ENCODE data around the gene EPN2. TPM values are rescaled to one million over a fixed set of nuclear protein-coding genes. Genes with fewer than 3 reads are reported as not detected.

Gene EPN2
- polyA plus RNA-seq, 1 donor = 24.2 TPM

- H3K27me3 ChIP-seq (ENCODE audit: control insufficient read depth, insufficient read depth, low read length) = no peaks in the 10 kb centered on the region
- 86% methylated on average over 2 of the region's 6 CpGs for WGBS (ENCODE audit: insufficient coverage, low lambda C conversion rate)
- H3K4me1 ChIP-seq (ENCODE audit: control insufficient read depth, insufficient read depth, low read length) = no peaks in the 10 kb centered on the region
- no peak for DNase-seq
- peaks cover 21% of the 10 kb centered on the region for H3K36me3 ChIP-seq (ENCODE audit: control insufficient read depth, insufficient read depth, low read length)
- H3K4me3 ChIP-seq (ENCODE audit: low read length) = no peak overlapping the region
- H3K27ac ChIP-seq (ENCODE audit: low read length) = no peak overlapping the region
- H3K9me3 ChIP-seq (ENCODE audit: control insufficient read depth, low read depth, low read length) = no peaks in the 10 kb centered on the region
These were observed 41.6 kb downstream of the EPN2 start for GRCh38 chr17:19278729-19279128.

GRCh38 chr17:19281161-19281560, 44.0 kb downstream of the EPN2 start:
- DNase-seq = no peak
- no peaks in the 10 kb centered on the region for H3K27me3 ChIP-seq (ENCODE audit: control insufficient read depth, insufficient read depth, low read length)
- H3K4me1 ChIP-seq (ENCODE audit: control insufficient read depth, insufficient read depth, low read length) = no peaks in the 10 kb centered on the region
- no CpG with 5 or more reads among the region's 3 CpGs for WGBS (ENCODE audit: insufficient coverage, low lambda C conversion rate)
- no peak overlapping the region for H3K4me3 ChIP-seq (ENCODE audit: low read length)
- H3K27ac ChIP-seq (ENCODE audit: low read length) = no peak overlapping the region
- no peaks in the 10 kb centered on the region for H3K9me3 ChIP-seq (ENCODE audit: control insufficient read depth, low read depth, low read length)
- H3K36me3 ChIP-seq (ENCODE audit: control insufficient read depth, insufficient read depth, low read length) = peaks cover 26% of the 10 kb centered on the region

- WGBS (ENCODE audit: insufficient coverage, low lambda C conversion rate) = 80% methylated on average over 1 of the region's 3 CpGs
- H3K27me3 ChIP-seq (ENCODE audit: control insufficient read depth, insufficient read depth, low read length) = no peaks in the 10 kb centered on the region
- no peak overlapping the region for H3K27ac ChIP-seq (ENCODE audit: low read length)
- H3K9me3 ChIP-seq (ENCODE audit: control insufficient read depth, low read depth, low read length) = no peaks in the 10 kb centered on the region
- no peak overlapping the region for H3K4me3 ChIP-seq (ENCODE audit: low read length)
- H3K4me1 ChIP-seq (ENCODE audit: control insufficient read depth, insufficient read depth, low read length) = no peaks in the 10 kb centered on the region
- peaks cover 38% of the 10 kb centered on the region for H3K36me3 ChIP-seq (ENCODE audit: control insufficient read depth, insufficient read depth, low read length)
- no peak for DNase-seq
These were observed 47.1 kb downstream of the EPN2 start for GRCh38 chr17:19284005-19284959.

GRCh38 chr17:19285213-19285900, 48.2 kb downstream of the EPN2 start:
- no peaks in the 10 kb centered on the region for H3K9me3 ChIP-seq (ENCODE audit: control insufficient read depth, low read depth, low read length)
- H3K36me3 ChIP-seq (ENCODE audit: control insufficient read depth, insufficient read depth, low read length) = peaks cover 38% of the 10 kb centered on the region
- DNase-seq = no peak
- H3K4me1 ChIP-seq (ENCODE audit: control insufficient read depth, insufficient read depth, low read length) = no peaks in the 10 kb centered on the region
- no peak overlapping the region for H3K27ac ChIP-seq (ENCODE audit: low read length)
- no CpG with 5 or more reads among the region's 21 CpGs for WGBS (ENCODE audit: insufficient coverage, low lambda C conversion rate)
- no peak overlapping the region for H3K4me3 ChIP-seq (ENCODE audit: low read length)
- no peaks in the 10 kb centered on the region for H3K27me3 ChIP-seq (ENCODE audit: control insufficient read depth, insufficient read depth, low read length)

- Histone ChIP-seq H3K27ac (ENCODE audit: low read length) (no peak overlapping the region), H3K27me3 (ENCODE audit: control insufficient read depth, insufficient read depth, low read length) (no peaks in the 10 kb centered on the region), H3K9me3 (ENCODE audit: control insufficient read depth, low read depth, low read length) (no peaks in the 10 kb centered on the region), H3K36me3 (ENCODE audit: control insufficient read depth, insufficient read depth, low read length) (peaks cover 40% of the 10 kb centered on the region), H3K4me1 (ENCODE audit: control insufficient read depth, insufficient read depth, low read length) (no peaks in the 10 kb centered on the region), H3K4me3 (ENCODE audit: low read length) (no peak overlapping the region)
- DNase-seq = no peak
- no CpG with 5 or more reads among the region's 11 CpGs for WGBS (ENCODE audit: insufficient coverage, low lambda C conversion rate)
These were observed 49.7 kb downstream of the EPN2 start for GRCh38 chr17:19286751-19287341.

GRCh38 chr17:19287651-19288050, 50.5 kb downstream of the EPN2 start:
- Histone ChIP-seq H3K4me1 (ENCODE audit: control insufficient read depth, insufficient read depth, low read length) (no peaks in the 10 kb centered on the region), H3K27me3 (ENCODE audit: control insufficient read depth, insufficient read depth, low read length) (no peaks in the 10 kb centered on the region), H3K36me3 (ENCODE audit: control insufficient read depth, insufficient read depth, low read length) (peaks cover 37% of the 10 kb centered on the region), H3K27ac (ENCODE audit: low read length) (no peak overlapping the region), H3K9me3 (ENCODE audit: control insufficient read depth, low read depth, low read length) (no peaks in the 10 kb centered on the region), H3K4me3 (ENCODE audit: low read length) (no peak overlapping the region)
- WGBS (ENCODE audit: insufficient coverage, low lambda C conversion rate) = no CpG with 5 or more reads among the region's 2 CpGs
- DNase-seq = no peak

GRCh38 chr17:19288453-19288852, 51.3 kb downstream of the EPN2 start:
- Histone ChIP-seq H3K36me3 (ENCODE audit: control insufficient read depth, insufficient read depth, low read length) (peaks cover 29% of the 10 kb centered on the region), H3K27ac (ENCODE audit: low read length) (no peak overlapping the region), H3K4me1 (ENCODE audit: control insufficient read depth, insufficient read depth, low read length) (no peaks in the 10 kb centered on the region), H3K9me3 (ENCODE audit: control insufficient read depth, low read depth, low read length) (no peaks in the 10 kb centered on the region), H3K27me3 (ENCODE audit: control insufficient read depth, insufficient read depth, low read length) (no peaks in the 10 kb centered on the region), H3K4me3 (ENCODE audit: low read length) (no peak overlapping the region)
- WGBS (ENCODE audit: insufficient coverage, low lambda C conversion rate) = no CpG with 5 or more reads among the region's 5 CpGs
- DNase-seq = no peak

- WGBS (ENCODE audit: insufficient coverage, low lambda C conversion rate) = 80% methylated on average over 1 of the region's 9 CpGs
- Histone ChIP-seq H3K27ac (ENCODE audit: low read length) (no peak overlapping the region), H3K4me1 (ENCODE audit: control insufficient read depth, insufficient read depth, low read length) (no peaks in the 10 kb centered on the region), H3K36me3 (ENCODE audit: control insufficient read depth, insufficient read depth, low read length) (peaks cover 22% of the 10 kb centered on the region), H3K9me3 (ENCODE audit: control insufficient read depth, low read depth, low read length) (no peaks in the 10 kb centered on the region), H3K27me3 (ENCODE audit: control insufficient read depth, insufficient read depth, low read length) (no peaks in the 10 kb centered on the region), H3K4me3 (ENCODE audit: low read length) (no peak overlapping the region)
- DNase-seq = no peak
These were observed 53.0 kb downstream of the EPN2 start for GRCh38 chr17:19290066-19290705.

- no CpG with 5 or more reads among the region's 12 CpGs for WGBS (ENCODE audit: insufficient coverage, low lambda C conversion rate)
- no peak overlapping the region for H3K4me3 ChIP-seq (ENCODE audit: low read length)
- H3K4me1 ChIP-seq (ENCODE audit: control insufficient read depth, insufficient read depth, low read length) = peaks cover 2% of the 10 kb centered on the region
- peaks cover 13% of the 10 kb centered on the region for H3K36me3 ChIP-seq (ENCODE audit: control insufficient read depth, insufficient read depth, low read length)
- H3K27ac ChIP-seq (ENCODE audit: low read length) = no peak overlapping the region
- H3K27me3 ChIP-seq (ENCODE audit: control insufficient read depth, insufficient read depth, low read length) = no peaks in the 10 kb centered on the region
- no peaks in the 10 kb centered on the region for H3K9me3 ChIP-seq (ENCODE audit: control insufficient read depth, low read depth, low read length)
- DNase-seq = no peak
These were observed 54.6 kb downstream of the EPN2 start for GRCh38 chr17:19291646-19292376.

GRCh38 chr17:19292377-19292711, 55.2 kb downstream of the EPN2 start:
- Histone ChIP-seq H3K9me3 (ENCODE audit: control insufficient read depth, low read depth, low read length) (no peaks in the 10 kb centered on the region), H3K4me3 (ENCODE audit: low read length) (no peak overlapping the region), H3K27me3 (ENCODE audit: control insufficient read depth, insufficient read depth, low read length) (no peaks in the 10 kb centered on the region), H3K27ac (ENCODE audit: low read length) (no peak overlapping the region), H3K4me1 (ENCODE audit: control insufficient read depth, insufficient read depth, low read length) (peaks cover 2% of the 10 kb centered on the region), H3K36me3 (ENCODE audit: control insufficient read depth, insufficient read depth, low read length) (peaks cover 11% of the 10 kb centered on the region)
- no peak for DNase-seq
- no CpG with 5 or more reads among the region's 4 CpGs for WGBS (ENCODE audit: insufficient coverage, low lambda C conversion rate)
